Epithelial cell of esophagus (primary cell): ENCODE results near the gene IARS1.

Source experiments
- DNase-seq: peaks from one replicate; pipeline ENCODE4 v3.0.0; 2010; ENCODE audit warnings: low read depth
- H3K4me3 ChIP-seq: 2 replicates; pipeline ENCODE4 v1.5.1; 2011; ENCODE audit warnings: mild to moderate bottlenecking, low read length, control low read depth
- CTCF ChIP-seq: IDR thresholded peaks from 2 replicates; pipeline ENCODE4 v1.5.1; 2011; ENCODE audit warnings: low read depth, mild to moderate bottlenecking, low read length, control low read depth, inconsistent platforms; ENCODE audit not compliant: insufficient read depth; ENCODE audit errors: missing control alignments

The IARS1 gene

DNA sequence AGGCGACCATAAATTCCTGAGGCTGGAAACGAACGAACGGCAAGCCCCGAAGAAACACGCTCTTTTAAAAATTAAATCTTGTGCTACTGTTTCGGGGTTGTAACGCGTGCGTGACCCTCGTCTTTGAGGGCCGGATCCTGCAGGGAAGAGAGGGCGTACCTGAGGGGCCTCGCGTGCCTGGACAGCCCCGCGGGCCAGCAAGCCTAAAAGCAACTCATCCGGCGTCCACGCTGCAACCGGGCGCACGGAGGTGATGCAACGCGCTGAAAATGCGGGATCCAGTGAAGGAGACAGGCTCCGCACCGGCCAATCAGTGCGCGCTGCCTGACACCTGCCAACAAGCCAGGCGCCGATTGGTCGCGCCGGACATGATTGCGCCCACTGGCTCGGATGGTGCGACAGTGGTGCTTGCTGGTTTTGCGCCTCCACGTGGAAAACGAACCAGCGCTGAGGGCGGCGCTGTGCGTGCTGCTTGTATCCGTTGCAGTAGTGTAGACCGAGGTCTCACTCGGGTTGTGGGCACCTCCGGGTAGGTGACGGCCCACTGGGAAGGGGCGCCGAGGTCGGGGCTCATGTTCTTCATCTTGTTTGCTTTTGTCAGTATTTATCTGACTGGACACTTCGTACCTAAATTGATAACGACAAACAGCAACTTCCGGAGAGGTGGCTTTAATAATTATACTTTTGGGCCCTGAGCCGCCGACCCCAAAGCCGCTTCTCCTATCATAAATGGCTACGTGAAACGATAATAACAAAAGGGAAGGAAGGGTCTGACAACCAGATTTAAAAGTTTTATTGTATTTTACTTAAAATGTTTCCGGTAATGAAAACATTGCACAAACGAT lies at the start of gene IARS1:
IARS1 (minus strand) TSS at position 246 of the 845 bp plus-strand sequence. CDS start 4,278 bp downstream, outside the sequence.
- peak; percentile 41 for TF ChIP-seq CTCF
- peak within 1 kb of the TSS; percentile 91 for H3K4me3 ChIP-seq
- DNase-seq = peak; percentile 99

GRCh38 chr9:92342825-92343488 lies 49.5 kb upstream of the IARS1 start:
- no peak overlapping the region for H3K4me3 ChIP-seq
- peak; percentile 40 for DNase-seq
- TF ChIP-seq CTCF = no peak

- H3K4me3 ChIP-seq = no peak overlapping the region
- TF ChIP-seq CTCF = no peak
- no peak for DNase-seq
Measured at GRCh38 chr9:92341578-92341977, 48.1 kb upstream of the IARS1 start.

GRCh38 chr9:92333282-92333634 lies 39.8 kb upstream of the IARS1 start:
- TF ChIP-seq CTCF = no peak
- H3K4me3 ChIP-seq = no peak overlapping the region
- no peak for DNase-seq

- DNase-seq = no peak
- H3K4me3 ChIP-seq = no peak overlapping the region
- no peak for TF ChIP-seq CTCF
Measured at GRCh38 chr9:92332577-92333281, 39.2 kb upstream of the IARS1 start.

GRCh38 chr9:92328225-92328624 lies 34.7 kb upstream of the IARS1 start:
- TF ChIP-seq CTCF = peak; percentile 44
- H3K4me3 ChIP-seq = no peak overlapping the region
- DNase-seq = peak; percentile 48
